Activated T-cell treated with anti-CD3 and anti-CD28 coated beads for 1 hour (primary cell): ENCODE measurements around the gene TJAP1.
"Not testable (repeated sequence)": the region's sequence is repeated elsewhere in the genome, so short reads cannot be mapped to it uniquely, and the experiment has no call there.

ENCODE experiments used
- DNase-seq: peaks from one replicate; pipeline ENCODE4 v3.0.0-alpha.2; 2020; ENCODE audit warnings: low read depth

Gene TJAP1

GRCh38 chr6:43453831-43454230 lies 23.5 kb upstream of the TJAP1 start:
- DNase-seq, result no peak

DNA sequence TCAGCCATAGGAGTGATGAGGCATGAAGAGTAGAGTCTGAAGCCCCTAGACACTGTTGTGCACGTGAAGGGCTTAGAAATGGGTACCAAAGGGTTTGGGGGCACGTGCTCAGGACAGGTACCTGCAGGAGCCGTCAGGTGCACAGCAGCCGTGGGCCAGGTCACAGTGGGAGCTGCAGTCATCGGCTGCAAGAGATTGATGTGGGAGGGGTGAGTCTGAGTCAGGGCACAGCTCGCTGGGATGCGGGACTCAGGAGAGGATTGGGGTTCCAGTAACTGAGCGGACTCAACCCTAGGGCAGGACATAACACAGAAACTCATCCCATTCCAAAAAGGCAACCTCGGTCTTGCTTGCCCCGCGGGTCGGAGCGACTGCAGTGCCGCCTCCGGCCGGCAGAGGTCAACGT lies 23.1 kb upstream of the TJAP1 start:
- DNase-seq, result peak; percentile 58

GRCh38 chr6:43454696-43455530 lies 22.5 kb upstream of the TJAP1 start:
- peak; percentile 24 for DNase-seq

GRCh38 chr6:43455531-43456428 lies 21.6 kb upstream of the TJAP1 start, which contains the start of gene DLK2:
DLK2 (minus strand) TSS chr6:43455548; CDS start chr6:43454825, 723 bp downstream.
- peak; percentile 45 for DNase-seq

DNA sequence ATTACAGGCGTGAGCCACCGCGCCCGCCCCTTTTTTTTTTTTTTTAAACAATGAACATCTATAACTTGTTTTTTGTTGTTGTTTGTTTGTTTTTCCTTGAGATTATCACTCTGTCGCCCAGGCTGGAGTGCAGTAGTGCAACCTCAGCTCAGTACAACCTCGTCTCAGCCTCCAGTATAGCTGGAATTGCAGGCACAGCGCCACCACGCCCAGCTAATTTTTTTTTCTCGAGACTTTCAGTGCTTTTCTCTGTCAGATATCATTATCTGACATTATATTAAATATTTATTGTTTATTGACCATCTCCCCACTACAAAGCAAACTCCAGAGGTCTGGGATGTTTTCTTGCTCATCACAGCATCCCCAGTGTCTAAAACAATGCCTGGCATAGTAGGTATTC lies 19.7 kb upstream of the TJAP1 start:
- DNase-seq, result no peak

- DNase-seq, result not testable (repeated sequence)
Measured at GRCh38 chr6:43458154-43458553, 19.2 kb upstream of the TJAP1 start.

DNA sequence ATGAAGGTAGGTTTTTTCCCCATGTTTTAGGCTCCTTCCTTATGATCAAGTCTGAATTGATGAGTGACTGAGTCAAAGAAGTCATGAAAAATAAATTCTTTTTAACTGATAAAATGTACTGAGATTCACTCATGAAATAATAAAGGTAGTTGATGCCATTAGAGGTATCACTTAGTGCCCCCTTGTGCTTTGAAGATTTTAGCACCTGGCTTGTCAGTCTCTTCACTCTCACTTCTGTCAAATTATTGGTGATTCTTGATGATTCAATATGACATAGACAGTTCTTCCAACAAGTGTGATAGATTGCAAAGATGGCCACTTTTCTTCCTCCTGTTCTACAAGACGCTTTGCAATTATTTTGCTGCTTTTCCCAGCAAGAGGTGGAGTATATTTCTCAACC lies 17.8 kb upstream of the TJAP1 start:
- DNase-seq, result no peak

GRCh38 chr6:43460032-43460431 lies 17.3 kb upstream of the TJAP1 start:
- no peak for DNase-seq

DNA sequence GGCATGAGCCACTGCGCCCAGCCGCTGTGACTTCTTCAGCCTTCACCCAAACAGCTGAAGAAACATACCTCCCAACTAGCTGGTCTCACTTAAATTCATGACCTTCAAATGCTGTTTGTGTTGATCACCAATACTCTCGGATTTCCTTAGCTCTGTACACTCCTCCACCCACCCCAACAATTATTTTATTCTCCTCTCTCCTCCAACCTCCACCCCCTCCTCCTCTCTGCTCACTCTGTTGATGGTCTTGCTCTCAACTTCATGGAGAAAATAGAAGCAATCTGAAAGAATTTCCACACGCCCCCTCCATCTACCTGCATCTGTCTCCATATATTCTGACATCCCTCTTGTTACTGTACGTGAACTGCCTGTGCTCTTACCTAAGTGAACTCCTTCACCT lies 15.4 kb upstream of the TJAP1 start:
- DNase-seq, result no peak

GRCh38 chr6:43464337-43464736 lies 13.0 kb upstream of the TJAP1 start:
- DNase-seq, result no peak

DNA sequence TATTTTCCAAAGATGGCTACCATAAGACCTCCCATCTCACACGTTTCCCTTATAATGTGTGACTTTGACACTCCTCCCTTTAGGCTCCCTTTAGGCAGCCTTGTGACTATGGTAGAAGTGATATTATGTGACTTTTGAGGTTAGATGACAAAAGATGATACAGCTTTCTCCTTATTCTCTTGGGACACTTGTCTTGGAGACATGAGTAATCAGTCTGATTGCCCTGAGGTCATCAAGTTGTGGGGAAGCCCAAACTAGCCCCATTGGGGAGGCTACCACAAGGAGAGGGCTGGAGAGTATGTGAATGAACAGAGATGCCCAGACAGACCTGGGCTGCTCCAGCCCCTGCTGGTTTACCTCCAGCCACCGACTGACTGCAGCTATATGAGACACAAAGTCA lies 11.4 kb upstream of the TJAP1 start:
- DNase-seq, result no peak

GRCh38 chr6:43467265-43467664 lies 10.1 kb upstream of the TJAP1 start:
- DNase-seq, result not testable (repeated sequence)

DNA sequence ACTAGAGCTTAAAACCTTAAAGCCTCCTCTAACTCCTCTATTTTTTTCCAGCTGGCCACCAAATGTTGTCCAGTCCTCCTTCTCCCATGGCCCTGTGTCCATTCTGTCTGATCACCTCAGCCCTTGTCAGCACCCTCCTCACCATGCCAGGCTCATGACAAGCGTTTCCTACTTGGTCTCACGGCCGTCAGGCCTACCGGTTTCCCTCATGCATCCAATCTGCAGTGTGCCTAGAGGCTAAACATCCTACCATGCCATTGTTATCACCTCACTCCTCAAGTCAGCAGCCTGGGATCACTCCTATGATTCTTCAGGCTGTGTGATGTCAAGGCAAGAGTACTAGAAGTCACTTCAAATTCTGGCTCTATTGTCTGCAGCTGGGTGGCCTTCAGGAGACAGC lies 9.6 kb upstream of the TJAP1 start:
- no peak for DNase-seq

- no peak for DNase-seq
Measured at GRCh38 chr6:43468240-43468639, 9.1 kb upstream of the TJAP1 start.

DNA sequence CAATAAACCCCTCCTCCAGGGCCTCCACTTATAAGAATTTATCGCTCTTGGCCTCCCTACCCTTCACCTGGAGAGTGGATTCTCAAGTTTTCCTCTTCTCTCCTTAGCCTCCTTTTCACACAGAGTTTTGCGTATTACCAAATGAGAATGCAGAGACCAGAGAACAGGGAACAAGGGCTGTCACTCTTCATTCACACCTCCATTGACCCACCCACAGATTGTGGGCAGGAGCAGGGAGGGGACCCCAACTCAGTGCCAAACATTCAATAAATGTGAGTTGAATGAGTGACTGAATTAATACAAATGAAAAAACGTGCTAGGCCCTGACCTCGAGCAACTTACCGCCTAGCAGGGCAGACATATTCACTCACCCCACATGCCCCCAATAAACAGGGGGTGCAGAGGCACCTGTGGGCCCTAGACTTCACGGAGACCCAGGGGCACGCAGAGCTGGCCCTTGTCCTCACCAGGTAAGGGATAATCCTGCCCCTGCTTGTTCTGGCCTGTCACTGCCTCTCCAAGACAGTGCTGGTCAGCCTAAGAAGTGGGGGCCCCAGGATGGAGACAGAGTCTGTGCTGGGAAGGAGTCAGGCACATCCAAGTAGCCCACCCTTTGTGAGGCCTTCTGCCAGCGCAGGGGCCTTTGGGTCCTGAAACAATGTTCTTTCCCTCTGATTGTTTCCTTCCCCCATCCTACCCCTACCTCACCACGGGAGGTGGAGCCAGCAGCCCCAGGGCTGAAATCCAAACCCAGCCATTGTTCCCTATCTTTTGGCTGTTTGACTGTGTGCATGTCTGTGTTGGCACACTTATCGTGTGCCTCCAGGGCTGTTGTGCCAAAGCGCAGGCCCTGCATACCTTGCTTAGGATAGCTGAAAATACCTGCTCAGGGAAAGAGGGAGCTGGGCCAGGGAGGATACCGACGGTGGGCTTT lies 8.4 kb upstream of the TJAP1 start:
- DNase-seq, result no peak

- DNase-seq, result no peak
Measured at GRCh38 chr6:43469947-43470346, 7.4 kb upstream of the TJAP1 start.

- no peak for DNase-seq
Measured at GRCh38 chr6:43471399-43471798, 6.0 kb upstream of the TJAP1 start.

GRCh38 chr6:43472515-43472914 lies 4.9 kb upstream of the TJAP1 start:
- no peak for DNase-seq

DNA sequence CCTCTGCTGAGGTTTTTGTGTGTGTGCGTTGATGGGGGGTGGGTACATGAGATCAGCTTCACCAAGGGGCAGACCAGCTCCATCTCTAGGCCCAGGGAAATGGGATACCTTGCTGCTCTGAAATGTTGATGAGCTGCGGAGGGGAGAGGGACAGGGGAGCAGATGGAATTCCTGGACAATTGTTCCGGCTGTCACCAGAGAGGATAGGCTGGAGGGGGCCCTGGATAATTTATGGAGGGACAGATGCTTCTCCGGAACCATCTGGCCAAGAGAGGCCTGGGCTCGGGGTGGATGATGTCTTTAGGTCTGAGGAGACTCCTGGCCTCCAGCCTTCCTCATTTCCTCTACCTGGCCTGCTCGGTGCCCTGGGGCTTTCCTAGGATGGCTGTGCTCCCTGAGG lies 1.9 kb upstream of the TJAP1 start:
- DNase-seq, result no peak

GRCh38 chr6:43476746-43477145 lies 624 bp upstream of the TJAP1 start:
- DNase-seq, result no peak

DNA sequence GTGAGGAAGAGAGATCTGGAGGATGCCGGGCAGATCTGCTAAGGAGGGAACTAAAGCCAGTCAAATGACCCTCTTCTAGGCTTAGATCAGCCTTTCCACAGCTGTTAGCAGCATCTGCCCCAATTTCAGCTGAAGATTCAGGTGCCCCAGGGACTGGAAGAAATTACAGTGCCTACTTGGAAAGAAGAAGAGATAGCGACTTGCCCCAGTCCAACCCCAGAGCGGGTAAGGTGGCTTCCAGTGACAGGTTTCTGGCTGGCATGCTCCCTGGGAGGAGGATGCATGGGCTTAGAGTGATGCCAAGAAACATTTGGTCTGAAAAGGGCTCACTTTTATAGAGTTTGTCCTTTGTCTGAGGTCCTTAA lies 620 bp downstream of the TJAP1 start:
- DNase-seq, result no peak

DNA sequence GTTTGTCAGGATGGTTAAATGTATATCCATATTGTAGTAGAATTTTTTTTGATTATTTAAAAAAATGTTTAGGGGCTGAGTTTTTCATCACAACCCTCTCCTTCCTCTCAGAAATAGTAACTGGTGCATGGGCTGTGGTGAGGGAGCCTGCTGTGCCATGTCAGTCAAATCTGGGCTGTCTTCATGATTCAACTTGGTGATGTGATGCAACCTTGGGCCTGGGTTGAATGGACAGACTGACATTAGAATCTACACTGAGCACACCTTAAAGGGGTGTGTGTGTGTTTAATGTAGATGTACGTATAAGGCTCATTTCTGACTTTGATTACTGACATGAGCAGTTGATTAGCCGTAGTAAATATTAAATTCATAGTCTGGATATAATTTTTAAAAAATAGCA lies 3.7 kb downstream of the TJAP1 start:
- DNase-seq, result no peak
